Colonic mucosa (tissue), 4 donors: Measurements from ENCODE around the gene SMIM17. TPM values are rescaled to one million over a fixed set of nuclear protein-coding genes. Genes with fewer than 3 reads are reported as not detected.

ENCODE experiments used
- DNase-seq: peaks from one replicate; pipeline ENCODE4 v3.0.0-alpha.2; 2020
- H3K27ac ChIP-seq: fragments of 200-600 bp; one replicate; pipeline ENCODE4 v1.8.0; 2021
- H3K27me3 ChIP-seq: fragments of 200-600 bp; one replicate; pipeline ENCODE4 v1.8.0; 2021
- H3K36me3 ChIP-seq: fragments of 200-600 bp; one replicate; pipeline ENCODE4 v1.8.0; 2021
- H3K4me1 ChIP-seq: fragments of 200-600 bp; one replicate; pipeline ENCODE4 v1.8.0; 2021; ENCODE audit warnings: mild to moderate bottlenecking
- H3K4me3 ChIP-seq: fragments of 200-600 bp; one replicate; pipeline ENCODE4 v1.8.0; 2021
- H3K9ac ChIP-seq, 2 donors: one replicate each; pipeline ENCODE4 v1.7.0; 2013; ENCODE audit warnings: control low read depth in 2 of 2, low read depth in 2 of 2, low read length in 2 of 2
- H3K9me3 ChIP-seq: fragments of 200-600 bp; one replicate; pipeline ENCODE4 v1.8.0; 2021
- CTCF ChIP-seq: fragments of 200-600 bp; IDR thresholded peaks from one replicate; pipeline ENCODE4 v1.8.0; 2022; ENCODE audit warnings: antibody characterized with exemption, mild to moderate bottlenecking
- intact Hi-C: fragments of 100-400 bp; cut with DNase I; formaldehyde crosslinking; loops from one replicate; pipeline ENCODE4 v1.14.1; 2022
- total RNA-seq, 2 donors: library from RNA; stranded (reverse); fragmentation: NEBNext Ultra II Directional in 1 of 2; extraction: Animal tissue kit (Norgen Biotek cat#: 25700) in 1 of 2; gene quantifications; one replicate each; pipeline ENCODE4 v1.2.1, GENCODE V29; 2021
- donor health status: healthy.
- donor health status: DM: no; HTN: no; CAD: no.
- donor health status: DM: no; HTN: no; CAD: no.

SMIM17 gene
- total RNA-seq, 2 donors from 2014 or later = not detected

GRCh38 chr19:56692206-56692895 is 49.4 kb downstream of the SMIM17 start:
- H3K9ac ChIP-seq = no peak overlapping the region
- H3K9me3 ChIP-seq = no peaks in the 10 kb centered on the region
- TF ChIP-seq CTCF = no peak
- H3K27ac ChIP-seq = no peak overlapping the region
- no peak overlapping the region for H3K4me3 ChIP-seq
- no peak for DNase-seq
- H3K36me3 ChIP-seq = no peaks in the 10 kb centered on the region
- no peaks in the 10 kb centered on the region for H3K27me3 ChIP-seq
- H3K4me1 ChIP-seq = no peaks in the 10 kb centered on the region
- intact Hi-C loops = no loop called here

- no peaks in the 10 kb centered on the region for H3K27me3 ChIP-seq
- TF ChIP-seq CTCF = no peak
- H3K4me3 ChIP-seq = no peak overlapping the region
- intact Hi-C loops = no loop called here
- no peaks in the 10 kb centered on the region for H3K4me1 ChIP-seq
- no peaks in the 10 kb centered on the region for H3K36me3 ChIP-seq
- no peak overlapping the region for H3K27ac ChIP-seq
- H3K9ac ChIP-seq = no peak overlapping the region
- no peak for DNase-seq
- no peaks in the 10 kb centered on the region for H3K9me3 ChIP-seq
These were observed 56.6 kb downstream of the SMIM17 start for GRCh38 chr19:56699552-56699951.

GRCh38 chr19:56701895-56702294 is 58.9 kb downstream of the SMIM17 start:
- Histone ChIP-seq H3K9ac (no peak overlapping the region), H3K36me3 (no peaks in the 10 kb centered on the region), H3K9me3 (no peaks in the 10 kb centered on the region), H3K27ac (no peak overlapping the region), H3K27me3 (no peaks in the 10 kb centered on the region), H3K4me1 (no peaks in the 10 kb centered on the region), H3K4me3 (no peak overlapping the region)
- DNase-seq = no peak
- intact Hi-C loops = no loop called here
- no peak for TF ChIP-seq CTCF

DNA sequence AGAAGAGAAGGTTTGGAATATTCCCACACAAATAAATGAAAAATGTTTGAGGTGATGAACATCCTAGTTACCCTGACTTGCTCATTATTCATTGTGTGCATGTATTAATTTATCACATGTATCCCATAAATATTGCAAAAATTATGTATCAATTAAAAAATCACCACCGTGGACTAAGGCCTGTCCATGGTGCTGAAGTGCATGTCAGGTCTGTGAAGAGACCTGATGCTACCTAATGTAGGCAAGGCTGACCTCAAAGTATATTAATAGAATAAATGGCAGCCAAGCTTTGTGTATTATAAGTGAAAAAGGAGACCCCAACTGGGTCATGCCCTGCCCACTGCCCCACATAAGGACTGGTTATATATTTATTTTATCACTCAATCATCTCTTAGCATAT is 63.0 kb downstream of the SMIM17 start:
- no peaks in the 10 kb centered on the region for H3K9me3 ChIP-seq
- no peak overlapping the region for H3K27ac ChIP-seq
- no peak for DNase-seq
- H3K9ac ChIP-seq = no peak overlapping the region
- TF ChIP-seq CTCF = no peak
- H3K36me3 ChIP-seq = no peaks in the 10 kb centered on the region
- no peaks in the 10 kb centered on the region for H3K4me1 ChIP-seq
- intact Hi-C loops = no loop called here
- no peak overlapping the region for H3K4me3 ChIP-seq
- H3K27me3 ChIP-seq = no peaks in the 10 kb centered on the region

Other genes starting within 250 kb of the SMIM17 start
- 1 to 10 TPM; 1.1 to 1.4 TPM for gene ZNF582, start 249.6 kb upstream of the SMIM17 start, total RNA-seq
- 1 to 10 TPM; 1.3 to 2.1 TPM for gene ZNF583, start 238.8 kb upstream of the SMIM17 start, total RNA-seq
- gene ZNF667, start 165.8 kb upstream of the SMIM17 start, total RNA-seq = 1 to 10 TPM; 1.1 to 1.3 TPM
- gene ZNF471, start 135.3 kb upstream of the SMIM17 start, total RNA-seq = 1 to 10 TPM; 2.1 to 4.2 TPM
- 1 to 10 TPM; 1.5 to 2.1 TPM for gene ZFP28, start 104.2 kb upstream of the SMIM17 start, total RNA-seq
- gene ZNF470, start 75.7 kb upstream of the SMIM17 start, total RNA-seq = 1 to 10 TPM; 1.8 to 2.5 TPM
- 1 to 10 TPM; 2.6 to 3.9 TPM for gene ZNF71, start 47.9 kb upstream of the SMIM17 start, total RNA-seq
- 1 to 10 TPM; 1.1 to 1.3 TPM for gene ZNF835, start 28.6 kb downstream of the SMIM17 start, total RNA-seq
- gene PEG3, start 197.6 kb downstream of the SMIM17 start, total RNA-seq = 1 to 10 TPM; 1.4 to 2.8 TPM
- gene ZIM2, start 197.6 kb downstream of the SMIM17 start, total RNA-seq = not detected